ENCODE data around the gene TMEM14C. TPM values are rescaled to one million over a fixed set of nuclear protein-coding genes. Genes with fewer than 3 reads are reported as not detected.
A peak's percentile ranks its signal among the peaks of the same experiment; 100 is the strongest.

The TMEM14C gene
- polyA plus RNA-seq, 1 donor from 2014 or later: 124 TPM

DNA sequence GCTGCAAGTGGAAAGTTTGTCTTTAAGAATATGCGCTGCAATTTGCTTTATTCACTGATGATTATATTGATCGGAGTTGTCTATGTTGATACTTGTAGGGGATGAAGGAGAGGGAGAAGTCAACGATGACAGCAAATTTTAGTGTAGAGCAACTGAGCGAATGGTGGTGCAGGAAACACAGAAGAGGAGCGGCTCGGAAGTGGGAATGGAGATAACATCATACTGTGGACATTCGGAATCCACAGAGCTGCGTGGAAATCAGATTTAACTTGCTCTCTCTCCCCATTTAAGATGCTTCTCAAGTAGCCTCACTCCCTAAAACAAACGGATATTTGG, 24.0 kb downstream of the TMEM14C start:
- H3K27me3 ChIP-seq (ENCODE audit: insufficient read depth, low read depth, low read length): no peaks in the 10 kb centered on the region
- no peaks in the 10 kb centered on the region for H3K36me3 ChIP-seq (ENCODE audit: insufficient read depth, low read length)
- no peaks in the 10 kb centered on the region for H3K9me3 ChIP-seq (ENCODE audit: low read length)
- H3K27ac ChIP-seq (ENCODE audit: low read length): peak overlapping the region; percentile 79
- peak overlapping the region; percentile 82 for H3K4me3 ChIP-seq (ENCODE audit: low read length)
- H4K20me1 ChIP-seq (ENCODE audit: insufficient read depth): no peaks in the 10 kb centered on the region
- no peaks in the 10 kb centered on the region for H3F3A ChIP-seq (ENCODE audit: insufficient read depth, low read length, poor library complexity, severe bottlenecking)
- peak overlapping the region; percentile 84 for H3K9ac ChIP-seq (ENCODE audit: low read length)
- no peaks in the 10 kb centered on the region for H3K9me2 ChIP-seq (ENCODE audit: insufficient read depth, low read length)
- peak overlapping the region; percentile 91 for H3K4me2 ChIP-seq (ENCODE audit: low read length)
- H2AFZ ChIP-seq (ENCODE audit: low read depth, low read length): peak overlapping the region; percentile 99
- TF ChIP-seq, protein P1, sequence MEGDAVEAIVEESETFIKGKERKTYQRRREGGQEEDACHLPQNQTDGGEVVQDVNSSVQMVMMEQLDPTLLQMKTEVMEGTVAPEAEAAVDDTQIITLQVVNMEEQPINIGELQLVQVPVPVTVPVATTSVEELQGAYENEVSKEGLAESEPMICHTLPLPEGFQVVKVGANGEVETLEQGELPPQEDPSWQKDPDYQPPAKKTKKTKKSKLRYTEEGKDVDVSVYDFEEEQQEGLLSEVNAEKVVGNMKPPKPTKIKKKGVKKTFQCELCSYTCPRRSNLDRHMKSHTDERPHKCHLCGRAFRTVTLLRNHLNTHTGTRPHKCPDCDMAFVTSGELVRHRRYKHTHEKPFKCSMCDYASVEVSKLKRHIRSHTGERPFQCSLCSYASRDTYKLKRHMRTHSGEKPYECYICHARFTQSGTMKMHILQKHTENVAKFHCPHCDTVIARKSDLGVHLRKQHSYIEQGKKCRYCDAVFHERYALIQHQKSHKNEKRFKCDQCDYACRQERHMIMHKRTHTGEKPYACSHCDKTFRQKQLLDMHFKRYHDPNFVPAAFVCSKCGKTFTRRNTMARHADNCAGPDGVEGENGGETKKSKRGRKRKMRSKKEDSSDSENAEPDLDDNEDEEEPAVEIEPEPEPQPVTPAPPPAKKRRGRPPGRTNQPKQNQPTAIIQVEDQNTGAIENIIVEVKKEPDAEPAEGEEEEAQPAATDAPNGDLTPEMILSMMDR (IDR thresholded peaks at IDR 0.05; ENCODE audit: poor library complexity, severe bottlenecking): no peak
- no peak for TF ChIP-seq EZH2 (IDR thresholded peaks at IDR 0.05; ENCODE audit: borderline replicate concordance, insufficient read depth, low read length, poor library complexity, severe bottlenecking)
- TF ChIP-seq MXI1 (conservative IDR thresholded peaks at IDR 0.05; ENCODE audit: poor library complexity, severe bottlenecking): no peak
- no peak for TF ChIP-seq TAF1 (IDR thresholded peaks at IDR 0.05; ENCODE audit: low read depth)
- no peak for TF ChIP-seq RAD21 (conservative IDR thresholded peaks at IDR 0.05)
- no peak for TF ChIP-seq EP300 (conservative IDR thresholded peaks at IDR 0.05; ENCODE audit: poor library complexity, severe bottlenecking)
- no peak for TF ChIP-seq POLR2AphosphoS5 (IDR thresholded peaks at IDR 0.05)
- peaks cover 19% of the 10 kb centered on the region for H3K79me2 ChIP-seq (replicated peaks; ENCODE audit: insufficient read depth, low read length)

DNA sequence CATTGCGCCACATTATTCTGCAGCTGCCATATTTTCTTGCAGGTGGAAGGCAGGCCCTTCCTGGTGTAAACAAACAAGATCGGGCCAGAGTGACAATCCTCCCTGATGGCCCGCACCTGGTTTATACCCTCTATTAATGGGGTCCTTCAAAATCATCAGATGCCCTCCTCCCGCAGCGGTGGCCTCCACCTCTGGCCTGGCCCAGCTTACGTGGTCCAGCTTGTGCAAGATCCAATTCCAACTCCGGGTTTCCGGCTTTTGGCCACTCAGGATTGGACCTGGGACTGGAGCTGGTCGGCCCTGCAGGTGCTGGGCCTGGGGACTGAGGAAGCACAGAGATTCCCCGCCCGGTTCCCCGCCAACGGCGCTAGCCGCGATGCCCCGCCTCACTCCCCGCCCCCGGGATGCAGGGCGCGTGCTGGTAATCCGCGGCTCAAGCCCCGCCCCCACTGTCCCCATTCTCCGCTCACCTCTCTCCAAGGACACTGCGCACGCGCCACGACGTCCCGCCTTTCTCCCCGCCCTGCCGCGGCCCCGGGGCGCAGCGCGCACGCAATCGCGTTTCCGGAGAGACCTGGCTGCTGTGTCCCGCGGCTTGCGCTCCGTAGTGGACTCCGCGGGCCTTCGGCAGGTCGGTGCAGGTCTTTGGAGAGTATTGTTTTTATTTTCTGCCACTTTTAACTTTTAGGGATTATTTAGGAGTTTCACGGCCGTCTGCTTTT, 24.5 kb downstream of the TMEM14C start, which contains the start of gene TMEM14B:
TSS of gene TMEM14B (plus strand) at position 555 of the 722 bp plus-strand sequence. CDS start 1,441 bp downstream, outside the sequence.
- H3K79me2 ChIP-seq (replicated peaks; ENCODE audit: insufficient read depth, low read length): peaks cover 19% of the 10 kb centered on the region
- no peaks in the 10 kb centered on the region for H3K27me3 ChIP-seq (ENCODE audit: insufficient read depth, low read depth, low read length)
- TF ChIP-seq MXI1 (conservative IDR thresholded peaks at IDR 0.05; ENCODE audit: poor library complexity, severe bottlenecking) (peak; percentile 73), TAF1 (IDR thresholded peaks at IDR 0.05; ENCODE audit: low read depth) (peak; percentile 86), EZH2 (IDR thresholded peaks at IDR 0.05; ENCODE audit: borderline replicate concordance, insufficient read depth, low read length, poor library complexity, severe bottlenecking) (no peak), RAD21 (conservative IDR thresholded peaks at IDR 0.05) (no peak), SMC3 (conservative IDR thresholded peaks at IDR 0.05; ENCODE audit: poor library complexity) (peak; percentile 45), EP300 (conservative IDR thresholded peaks at IDR 0.05; ENCODE audit: poor library complexity, severe bottlenecking) (peak; percentile 17), POLR2AphosphoS5 (IDR thresholded peaks at IDR 0.05) (peak; percentile 90)
- TF ChIP-seq, protein P2, sequence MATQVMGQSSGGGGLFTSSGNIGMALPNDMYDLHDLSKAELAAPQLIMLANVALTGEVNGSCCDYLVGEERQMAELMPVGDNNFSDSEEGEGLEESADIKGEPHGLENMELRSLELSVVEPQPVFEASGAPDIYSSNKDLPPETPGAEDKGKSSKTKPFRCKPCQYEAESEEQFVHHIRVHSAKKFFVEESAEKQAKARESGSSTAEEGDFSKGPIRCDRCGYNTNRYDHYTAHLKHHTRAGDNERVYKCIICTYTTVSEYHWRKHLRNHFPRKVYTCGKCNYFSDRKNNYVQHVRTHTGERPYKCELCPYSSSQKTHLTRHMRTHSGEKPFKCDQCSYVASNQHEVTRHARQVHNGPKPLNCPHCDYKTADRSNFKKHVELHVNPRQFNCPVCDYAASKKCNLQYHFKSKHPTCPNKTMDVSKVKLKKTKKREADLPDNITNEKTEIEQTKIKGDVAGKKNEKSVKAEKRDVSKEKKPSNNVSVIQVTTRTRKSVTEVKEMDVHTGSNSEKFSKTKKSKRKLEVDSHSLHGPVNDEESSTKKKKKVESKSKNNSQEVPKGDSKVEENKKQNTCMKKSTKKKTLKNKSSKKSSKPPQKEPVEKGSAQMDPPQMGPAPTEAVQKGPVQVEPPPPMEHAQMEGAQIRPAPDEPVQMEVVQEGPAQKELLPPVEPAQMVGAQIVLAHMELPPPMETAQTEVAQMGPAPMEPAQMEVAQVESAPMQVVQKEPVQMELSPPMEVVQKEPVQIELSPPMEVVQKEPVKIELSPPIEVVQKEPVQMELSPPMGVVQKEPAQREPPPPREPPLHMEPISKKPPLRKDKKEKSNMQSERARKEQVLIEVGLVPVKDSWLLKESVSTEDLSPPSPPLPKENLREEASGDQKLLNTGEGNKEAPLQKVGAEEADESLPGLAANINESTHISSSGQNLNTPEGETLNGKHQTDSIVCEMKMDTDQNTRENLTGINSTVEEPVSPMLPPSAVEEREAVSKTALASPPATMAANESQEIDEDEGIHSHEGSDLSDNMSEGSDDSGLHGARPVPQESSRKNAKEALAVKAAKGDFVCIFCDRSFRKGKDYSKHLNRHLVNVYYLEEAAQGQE (IDR thresholded peaks at IDR 0.05; ENCODE audit: borderline replicate concordance): peak; percentile 22
- TF ChIP-seq, protein P1 (IDR thresholded peaks at IDR 0.05; ENCODE audit: poor library complexity, severe bottlenecking): no peak
- no peaks in the 10 kb centered on the region for H3K9me2 ChIP-seq (ENCODE audit: insufficient read depth, low read length)
- H3F3A ChIP-seq (ENCODE audit: insufficient read depth, low read length, poor library complexity, severe bottlenecking): no peaks in the 10 kb centered on the region
- H2AFZ ChIP-seq (ENCODE audit: low read depth, low read length): peak within 1 kb of the TSS; percentile 99
- H3K9ac ChIP-seq (ENCODE audit: low read length): peak within 1 kb of the TSS; percentile 84
- no peaks in the 10 kb centered on the region for H3K9me3 ChIP-seq (ENCODE audit: low read length)
- H3K4me3 ChIP-seq (ENCODE audit: low read length): peak within 1 kb of the TSS; percentile 82
- H3K27ac ChIP-seq (ENCODE audit: low read length): peak within 1 kb of the TSS; percentile 79
- H3K36me3 ChIP-seq (ENCODE audit: insufficient read depth, low read length): no peaks in the 10 kb centered on the region
- H4K20me1 ChIP-seq (ENCODE audit: insufficient read depth): no peaks in the 10 kb centered on the region
- peak within 1 kb of the TSS; percentile 92 for H3K4me2 ChIP-seq (ENCODE audit: low read length)

Data from neural cell (in vitro differentiated cells).